NCI-H2029 (cell line): ENCODE measurements around the gene LHX5.
A peak's percentile ranks its signal among the peaks of the same experiment; 100 is the strongest.

Experiments
- DNase-seq: peaks from one replicate; lab custom pipeline; 2025; lab: John Stamatoyannopoulos, UW

Gene LHX5

DNA sequence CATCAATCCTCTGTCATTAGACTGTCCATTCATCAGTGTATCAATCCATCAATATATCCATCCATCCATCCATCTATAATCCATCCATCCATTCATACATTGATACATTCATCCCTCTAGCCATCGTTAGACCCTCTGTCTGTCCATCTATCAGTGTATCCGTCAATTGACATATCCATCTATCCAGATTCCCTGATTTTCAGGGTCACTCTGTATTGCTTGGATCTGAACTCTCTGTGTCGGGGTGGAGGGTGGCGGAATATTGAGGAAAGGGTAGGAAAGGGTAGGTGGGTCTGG, 32.4 kb downstream of the LHX5 start:
- DNase-seq = no peak

- no peak for DNase-seq
Measured at GRCh38 chr12:113438523-113439300, 33.0 kb downstream of the LHX5 start.

GRCh38 chr12:113437729-113438100, 34.0 kb downstream of the LHX5 start:
- DNase-seq = no peak

GRCh38 chr12:113436993-113437728, 34.5 kb downstream of the LHX5 start:
- DNase-seq = no peak

DNA sequence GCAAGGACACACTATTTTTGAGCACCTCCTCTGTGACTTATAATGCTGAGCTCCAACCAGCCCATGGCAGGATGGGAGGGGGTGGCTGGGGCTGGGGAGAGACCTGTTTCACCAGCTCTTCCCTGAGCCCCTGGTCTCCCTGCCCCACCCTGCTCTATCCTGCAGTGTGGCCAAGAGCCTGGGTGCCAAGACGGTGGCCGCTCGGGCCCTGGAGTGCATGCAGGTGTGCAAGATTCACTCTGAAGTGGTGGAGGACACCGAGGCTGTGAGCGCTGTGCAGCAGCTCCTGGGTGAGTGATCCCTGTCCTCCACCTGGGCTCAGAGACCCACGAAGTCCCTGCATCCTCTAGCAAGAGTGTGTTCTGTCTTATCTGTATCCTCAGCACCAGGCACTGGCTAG, 35.1 kb downstream of the LHX5 start:
- DNase-seq = no peak

DNA sequence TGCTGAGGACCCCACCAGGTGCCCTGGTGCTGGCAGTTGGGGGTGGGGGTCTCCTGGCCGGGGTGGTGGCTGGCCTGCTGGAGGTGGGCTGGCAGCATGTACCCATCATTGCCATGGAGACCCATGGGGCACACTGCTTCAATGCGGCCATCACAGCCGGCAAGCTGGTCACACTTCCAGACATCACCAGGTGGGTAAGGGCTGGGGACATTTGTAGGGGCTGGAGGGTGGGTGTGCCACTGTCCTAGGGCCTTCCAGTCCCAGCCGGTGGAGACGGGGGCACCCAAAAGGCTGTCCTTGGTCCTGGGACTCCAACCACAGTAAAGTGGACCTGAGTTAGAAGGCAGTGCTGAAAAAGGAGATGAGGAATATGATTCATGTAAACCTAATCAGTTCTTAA, 36.3 kb downstream of the LHX5 start:
- DNase-seq = no peak

- DNase-seq = no peak
Measured at GRCh38 chr12:113432986-113433385, 38.7 kb downstream of the LHX5 start.

DNA sequence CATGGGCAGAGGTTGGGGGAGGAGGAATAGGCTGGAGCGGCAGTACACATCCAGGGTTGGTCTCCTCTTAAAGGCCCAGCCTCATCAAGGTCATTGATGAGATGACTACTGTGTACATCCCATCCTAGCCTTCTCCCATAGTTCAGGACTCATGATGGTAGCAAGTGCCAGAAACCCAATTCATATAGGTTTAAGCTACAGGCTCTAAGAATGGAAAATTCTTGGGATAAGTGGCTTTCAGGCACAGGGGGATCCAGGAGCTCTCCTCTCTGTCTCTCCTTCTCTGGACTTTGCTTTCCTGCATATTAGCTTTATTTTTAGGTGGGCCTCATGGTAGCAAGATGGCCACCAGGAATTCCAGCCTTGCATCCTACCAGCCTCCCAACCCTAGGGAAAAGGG, 43.2 kb downstream of the LHX5 start:
- no peak for DNase-seq

GRCh38 chr12:113427882-113428281, 43.8 kb downstream of the LHX5 start:
- DNase-seq = no peak

DNA sequence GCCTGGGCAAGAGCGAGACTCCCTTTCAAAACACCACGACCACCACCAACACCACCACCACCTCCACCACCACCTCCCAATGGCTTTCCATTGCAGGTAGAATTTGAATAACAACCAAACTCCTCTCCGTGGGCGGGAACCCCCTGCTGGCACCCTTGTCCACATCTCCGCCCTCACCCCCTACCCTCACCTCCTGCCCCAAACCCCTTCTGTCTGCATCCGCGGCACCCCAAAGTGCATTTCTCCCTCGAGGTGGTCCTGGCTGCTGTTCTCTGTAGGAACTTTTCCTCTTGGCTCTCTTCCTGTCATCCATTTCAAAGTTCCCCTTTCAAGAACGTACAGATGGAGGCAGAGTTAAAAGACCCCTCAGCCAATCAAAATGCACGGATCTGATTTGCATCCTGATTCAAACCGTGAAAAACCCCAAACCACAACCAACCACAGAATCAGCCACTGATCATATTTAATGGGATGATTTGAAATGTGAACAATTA, 45.7 kb downstream of the LHX5 start:
- DNase-seq = no peak

DNA sequence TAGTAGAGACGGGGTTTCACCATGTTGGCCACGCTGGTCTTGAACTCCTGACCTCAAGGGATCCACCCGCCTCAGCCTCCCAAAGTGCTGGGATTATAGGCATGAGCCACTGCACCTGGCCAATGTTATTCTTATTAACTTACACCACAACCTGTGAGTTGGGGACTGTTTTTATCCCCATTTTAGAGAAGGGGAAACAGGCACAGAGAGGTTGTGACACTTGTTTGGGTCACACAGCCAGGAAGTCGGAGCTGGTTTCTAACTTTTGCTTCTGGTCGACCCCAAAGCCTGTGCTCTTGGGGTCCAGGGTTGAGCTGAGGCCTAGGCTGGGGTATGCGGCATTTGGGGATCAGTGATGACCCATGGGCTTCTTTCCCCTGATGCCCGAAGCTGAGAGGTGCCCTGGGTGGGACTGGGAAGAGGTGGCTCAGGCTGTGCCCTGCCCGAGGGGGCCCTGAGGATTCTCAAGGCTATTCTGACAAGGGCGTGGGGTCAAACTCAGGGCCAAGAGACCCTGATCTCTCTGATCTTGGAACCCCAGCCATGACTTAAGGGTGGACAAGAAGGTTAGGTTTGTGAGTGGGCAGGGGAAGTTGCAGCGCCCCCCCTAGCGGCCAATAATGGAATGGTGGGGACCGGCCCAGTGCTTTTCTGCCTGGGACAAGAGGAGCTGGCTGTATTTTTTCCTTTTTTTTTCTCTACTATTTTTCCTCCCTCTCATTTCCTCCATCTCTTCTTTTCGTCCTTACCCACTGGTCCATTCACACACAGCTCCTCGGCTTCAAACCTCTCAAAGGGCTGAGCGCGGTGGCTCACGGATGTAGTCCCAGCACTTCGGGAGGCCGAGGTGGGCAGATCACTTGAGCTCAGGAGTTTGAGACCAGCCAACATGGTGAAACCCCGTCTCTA, 46.5 kb downstream of the LHX5 start:
- peak; percentile 25 for DNase-seq

DNA sequence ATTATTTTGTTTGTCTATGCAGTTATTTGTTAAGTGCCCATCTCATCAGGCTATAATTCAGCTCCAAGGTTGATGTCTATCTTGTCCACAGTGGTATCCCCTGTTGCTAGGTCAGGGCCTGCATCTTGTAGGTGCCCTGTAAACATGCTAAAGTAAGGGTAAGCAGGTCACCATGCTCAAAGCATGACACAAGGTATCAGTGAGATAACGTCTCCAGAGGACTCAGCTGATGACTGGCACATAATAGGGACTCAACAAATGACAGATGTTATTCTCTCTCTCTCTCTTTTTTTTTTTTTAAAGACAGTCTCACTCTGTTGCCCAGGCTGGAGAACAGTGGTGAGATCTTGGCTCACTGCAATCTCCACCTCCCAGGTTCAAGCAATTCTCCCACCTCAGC, 47.2 kb downstream of the LHX5 start:
- no peak for DNase-seq

DNA sequence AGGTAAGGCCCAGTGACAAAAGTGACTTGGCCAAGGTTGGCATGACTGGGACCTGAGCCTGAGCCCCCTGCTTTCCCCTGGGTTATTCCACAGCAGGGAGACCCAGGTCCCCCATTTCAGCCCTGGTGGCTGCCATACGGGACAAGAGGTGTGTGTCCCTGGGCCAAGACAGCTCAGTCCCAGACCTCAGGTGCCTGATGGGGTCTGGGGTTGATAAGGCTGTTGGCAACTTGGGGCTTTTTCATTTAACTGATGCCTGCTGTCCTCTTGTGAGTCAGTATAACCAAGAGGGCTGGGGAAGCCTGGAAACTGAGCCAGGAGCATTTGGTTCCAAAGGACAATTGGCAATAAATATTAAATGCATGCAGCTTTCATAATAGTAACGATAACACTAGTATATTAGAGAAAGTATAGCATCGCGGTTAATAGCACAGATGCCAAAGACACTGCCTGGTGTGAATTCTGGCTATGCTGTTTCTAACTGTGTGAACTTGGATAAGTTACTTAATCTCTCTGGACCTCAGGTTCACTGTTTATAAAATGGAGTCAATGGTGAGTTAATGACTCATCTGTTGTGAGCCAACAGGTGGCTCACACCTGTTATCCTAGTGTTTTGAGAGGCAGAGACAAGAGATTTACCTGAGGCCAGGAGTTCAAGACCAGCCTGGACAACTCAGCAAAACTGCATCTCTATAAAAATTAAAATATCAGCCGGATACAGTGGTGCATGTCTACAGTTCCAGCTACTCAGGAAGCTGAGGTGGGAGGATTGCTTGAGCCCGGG, 48.6 kb downstream of the LHX5 start:
- no peak for DNase-seq

- peak; percentile 88 for DNase-seq
Measured at GRCh38 chr12:113422030-113422885, 49.4 kb downstream of the LHX5 start, which contains the start of gene SDSL. Gene SDSL, plus strand, starts transcription at chr12:113422380. Its CDS starts 5,603 bp downstream, at chr12:113427983.

GRCh38 chr12:113420996-113421595, 50.6 kb downstream of the LHX5 start:
- DNase-seq = no peak

GRCh38 chr12:113418213-113418879, 53.3 kb downstream of the LHX5 start:
- DNase-seq = no peak

GRCh38 chr12:113416091-113416754, 55.4 kb downstream of the LHX5 start:
- DNase-seq = no peak

GRCh38 chr12:113414519-113415038, 57.1 kb downstream of the LHX5 start:
- DNase-seq = no peak

GRCh38 chr12:113413488-113413939, 58.2 kb downstream of the LHX5 start:
- DNase-seq = peak; percentile 73
